Calu3 (cell line): ENCODE measurements around the gene PTPN11. TPM values are rescaled to one million over a fixed set of nuclear protein-coding genes. Genes with fewer than 3 reads are reported as not detected.

Experiments used
- BruUV-seq: library from RNA; stranded (reverse); fragments of 400-500 nt; replicated peaks from 2 replicates; lab custom pipeline; 2021; lab: Mats Ljungman, UMichigan
- CTCF ChIA-PET: fragments of 300-600 bp; sonication (Branson Sonifier 250); formaldehyde crosslinking; loops from one replicate; lab custom pipeline; 2022; ENCODE audit warnings: antibody characterized with exemption; lab: Charles Lee
- DNase-seq: peaks from one replicate; pipeline ENCODE4 v3.0.0; 2022
- H3K27ac Mint-ChIP-seq: one replicate; pipeline ENCODE4 v1.8.0; 2022; ENCODE audit warnings: mixed read lengths; ENCODE audit not compliant: unreplicated experiment
- H3K27me3 Mint-ChIP-seq: one replicate; pipeline ENCODE4 v1.8.0; 2022; ENCODE audit warnings: mixed read lengths; ENCODE audit not compliant: unreplicated experiment
- H3K36me3 Mint-ChIP-seq: one replicate; pipeline ENCODE4 v1.8.0; 2022; ENCODE audit warnings: mild to moderate bottlenecking, moderate library complexity, mixed read lengths; ENCODE audit not compliant: insufficient read depth, unreplicated experiment
- H3K4me1 Mint-ChIP-seq: one replicate; pipeline ENCODE4 v1.8.0; 2022; ENCODE audit warnings: mild to moderate bottlenecking, low read depth, mixed read lengths; ENCODE audit not compliant: unreplicated experiment
- H3K4me3 Mint-ChIP-seq: one replicate; pipeline ENCODE4 v1.8.0; 2022; ENCODE audit warnings: mild to moderate bottlenecking, low read depth, moderate library complexity, mixed read lengths; ENCODE audit not compliant: unreplicated experiment
- H3K9me3 Mint-ChIP-seq: one replicate; pipeline ENCODE4 v1.8.0; 2022; ENCODE audit warnings: low read depth, mixed read lengths; ENCODE audit not compliant: unreplicated experiment
- CTCF ChIP-seq: fragments of 200-600 bp; IDR thresholded peaks from one replicate; pipeline ENCODE4 v1.8.0; 2022; ENCODE audit warnings: antibody characterized with exemption; ENCODE audit not compliant: unreplicated experiment
- intact Hi-C: fragments of 100-400 bp; cut with micrococcal nuclease; formaldehyde crosslinking; loops from one replicate; pipeline ENCODE4 v1.10.0; 2022; ENCODE audit not compliant: unreplicated experiment
- total RNA-seq: library from RNA; stranded (reverse); gene quantifications from 2 replicates; pipeline ENCODE4 v1.2.3, GENCODE V29; 2022

The PTPN11 gene
- total RNA-seq, 1 experiment from 2014 or later, result 174 TPM

- DNase-seq, result no peak
- BruUV-seq, result no TSS peak
- Mint-ChIP-seq H3K9me3 (no peaks in the 10 kb centered on the region), H3K4me3 (no peak overlapping the region), H3K4me1 (peaks cover 27% of the 10 kb centered on the region), H3K27me3 (no peaks in the 10 kb centered on the region), H3K27ac (no peak overlapping the region), H3K36me3 (peaks cover 38% of the 10 kb centered on the region)
- CTCF ChIA-PET, result no interaction called here
- intact Hi-C loops, result no loop called here
- no peak for TF ChIP-seq CTCF
Observed at GRCh38 chr12:112422531-112422930, 3.8 kb downstream of the PTPN11 start.

- Mint-ChIP-seq H3K27ac (no peak overlapping the region), H3K4me3 (no peak overlapping the region), H3K36me3 (peaks cover 27% of the 10 kb centered on the region), H3K27me3 (no peaks in the 10 kb centered on the region), H3K9me3 (no peaks in the 10 kb centered on the region), H3K4me1 (peaks cover 27% of the 10 kb centered on the region)
- TF ChIP-seq CTCF, result no peak
- CTCF ChIA-PET, result interaction anchor here (0.7 kb wide), 1 partner anchor 173 kb away, joined by 8 read pairs; no protein-coding TSS in a partner anchor
- no peak for DNase-seq
- intact Hi-C loops, result no loop called here
- no TSS peak for BruUV-seq
Observed at GRCh38 chr12:112424126-112424525, 5.4 kb downstream of the PTPN11 start.

- no TSS peak for BruUV-seq
- H3K4me3 Mint-ChIP-seq, result no peak overlapping the region
- H3K9me3 Mint-ChIP-seq, result no peaks in the 10 kb centered on the region
- H3K27ac Mint-ChIP-seq, result no peak overlapping the region
- intact Hi-C loops, result no loop called here
- no peaks in the 10 kb centered on the region for H3K27me3 Mint-ChIP-seq
- CTCF ChIA-PET, result no interaction called here
- DNase-seq, result no peak
- peaks cover 14% of the 10 kb centered on the region for H3K36me3 Mint-ChIP-seq
- TF ChIP-seq CTCF, result no peak
- H3K4me1 Mint-ChIP-seq, result peaks cover 21% of the 10 kb centered on the region
Observed at GRCh38 chr12:112425582-112426382, 7.0 kb downstream of the PTPN11 start.

DNA sequence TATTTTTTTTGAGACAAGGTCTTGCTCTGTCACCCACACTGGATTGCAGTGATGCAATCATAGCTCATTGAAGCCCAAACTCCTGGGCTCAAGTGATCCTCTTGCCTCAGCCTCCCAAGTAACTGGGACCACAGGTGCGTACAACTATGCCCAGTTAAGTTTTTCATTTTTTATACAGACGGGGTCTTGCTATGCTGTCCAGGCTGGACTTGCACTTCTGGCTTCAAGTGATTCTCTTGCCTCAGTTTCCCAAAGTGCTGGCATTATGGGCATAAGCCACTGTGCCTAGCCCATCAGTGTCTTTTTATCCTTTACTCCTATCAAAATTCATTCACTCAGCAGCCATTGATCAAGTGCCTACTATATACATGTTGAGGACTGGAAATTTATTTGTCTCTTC is 9.0 kb downstream of the PTPN11 start:
- intact Hi-C loops, result no loop called here

More for the DNA sequence above, 9.0 kb downstream of the PTPN11 start:
- no peaks in the 10 kb centered on the region for H3K27me3 Mint-ChIP-seq
- CTCF ChIA-PET, result no interaction called here
- DNase-seq, result no peak
- H3K36me3 Mint-ChIP-seq, result peaks cover 20% of the 10 kb centered on the region
- no peak for TF ChIP-seq CTCF
- no peak overlapping the region for H3K4me3 Mint-ChIP-seq
- peaks cover 3% of the 10 kb centered on the region for H3K4me1 Mint-ChIP-seq
- H3K27ac Mint-ChIP-seq, result no peak overlapping the region
- BruUV-seq, result no TSS peak
- H3K9me3 Mint-ChIP-seq, result no peaks in the 10 kb centered on the region
